ENCODE results near the gene PECR. TPM values are rescaled to one million over a fixed set of nuclear protein-coding genes. Genes with fewer than 3 reads are reported as not detected.

The PECR gene
- total RNA-seq, 1 donor from 2014 or later = 21.2 TPM

DNA sequence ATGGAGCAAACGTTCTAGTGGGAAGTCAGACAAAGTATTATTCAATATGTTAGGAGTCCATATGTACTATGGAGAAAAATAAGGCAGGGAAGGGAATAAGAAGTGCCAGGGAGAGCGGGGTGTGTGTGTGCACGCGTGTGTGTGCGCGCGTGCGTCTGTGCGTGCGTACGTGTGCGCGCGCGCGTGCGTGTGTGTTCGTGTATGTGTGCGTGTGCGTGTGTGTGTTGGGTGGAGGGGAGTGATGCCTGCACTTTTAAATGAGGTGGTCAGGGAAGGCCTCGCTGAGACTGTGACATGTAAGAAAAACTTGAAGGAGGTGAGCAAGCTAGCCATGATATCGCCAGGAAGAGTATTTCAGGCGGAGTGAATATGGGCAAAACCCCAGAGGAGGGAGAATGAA, 66.6 kb downstream of the PECR start:
- Mint-ChIP-seq H3K36me3 (no peaks in the 10 kb centered on the region), H3K27me3 (ENCODE audit: insufficient read depth, low read depth) (no peaks in the 10 kb centered on the region), H3K4me3 (peak overlapping the region; percentile 4), H3K27ac (no peak overlapping the region), H3K4me1 (peaks cover 15% of the 10 kb centered on the region), H3K9me3 (no peaks in the 10 kb centered on the region)
- Histone ChIP-seq H3K27me3 (no peaks in the 10 kb centered on the region), H3K4me1 (peaks cover 13% of the 10 kb centered on the region), H3K4me2 (no peak overlapping the region), H3F3A (ENCODE audit: low read depth) (no peaks in the 10 kb centered on the region), H3K4me3 (no peak overlapping the region), H2AFZ (replicated peaks) (no peak overlapping the region), H3K27ac (no peak overlapping the region), H3K9ac (no peak overlapping the region), H3K79me2 (ENCODE audit: low read depth) (peaks cover 30% of the 10 kb centered on the region), H3K9me3 (ENCODE audit: low read depth) (no peaks in the 10 kb centered on the region), H4K20me1 (ENCODE audit: low read depth) (no peaks in the 10 kb centered on the region), H3K36me3 (no peaks in the 10 kb centered on the region)
- DNase-seq (ENCODE audit: low spot score) = no peak
- TF ChIP-seq EZH2phosphoT487 (IDR thresholded peaks at IDR 0.05) = no peak
- TF ChIP-seq, protein P1, sequence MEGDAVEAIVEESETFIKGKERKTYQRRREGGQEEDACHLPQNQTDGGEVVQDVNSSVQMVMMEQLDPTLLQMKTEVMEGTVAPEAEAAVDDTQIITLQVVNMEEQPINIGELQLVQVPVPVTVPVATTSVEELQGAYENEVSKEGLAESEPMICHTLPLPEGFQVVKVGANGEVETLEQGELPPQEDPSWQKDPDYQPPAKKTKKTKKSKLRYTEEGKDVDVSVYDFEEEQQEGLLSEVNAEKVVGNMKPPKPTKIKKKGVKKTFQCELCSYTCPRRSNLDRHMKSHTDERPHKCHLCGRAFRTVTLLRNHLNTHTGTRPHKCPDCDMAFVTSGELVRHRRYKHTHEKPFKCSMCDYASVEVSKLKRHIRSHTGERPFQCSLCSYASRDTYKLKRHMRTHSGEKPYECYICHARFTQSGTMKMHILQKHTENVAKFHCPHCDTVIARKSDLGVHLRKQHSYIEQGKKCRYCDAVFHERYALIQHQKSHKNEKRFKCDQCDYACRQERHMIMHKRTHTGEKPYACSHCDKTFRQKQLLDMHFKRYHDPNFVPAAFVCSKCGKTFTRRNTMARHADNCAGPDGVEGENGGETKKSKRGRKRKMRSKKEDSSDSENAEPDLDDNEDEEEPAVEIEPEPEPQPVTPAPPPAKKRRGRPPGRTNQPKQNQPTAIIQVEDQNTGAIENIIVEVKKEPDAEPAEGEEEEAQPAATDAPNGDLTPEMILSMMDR (IDR thresholded peaks at IDR 0.05) = no peak
- no peak for TF ChIP-seq EZH2 (IDR thresholded peaks at IDR 0.05)

DNA sequence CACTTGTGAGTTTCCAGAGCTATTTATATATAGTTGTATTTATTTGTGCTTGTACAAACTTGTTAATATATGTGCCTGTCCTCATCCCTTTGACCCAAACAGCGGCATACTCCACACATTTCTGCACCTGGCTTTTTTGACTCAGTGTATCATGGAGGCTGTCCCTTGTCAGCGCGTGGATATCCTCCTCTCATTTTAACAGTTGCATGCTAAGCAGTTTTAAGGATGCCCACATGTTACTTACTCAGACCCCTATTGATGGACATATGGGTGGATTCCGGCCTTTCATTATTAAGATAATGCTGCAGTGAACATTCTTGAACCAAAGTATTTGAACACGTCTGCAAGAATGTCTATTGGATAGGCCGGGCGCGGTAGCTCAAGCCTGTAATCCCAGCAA, 67.6 kb downstream of the PECR start:
- Mint-ChIP-seq H3K27ac (no peak overlapping the region), H3K9me3 (no peaks in the 10 kb centered on the region), H3K27me3 (ENCODE audit: insufficient read depth, low read depth) (no peaks in the 10 kb centered on the region), H3K4me1 (peaks cover 15% of the 10 kb centered on the region), H3K4me3 (peak overlapping the region; percentile 87), H3K36me3 (no peaks in the 10 kb centered on the region)
- Histone ChIP-seq H3K4me2 (no peak overlapping the region), H3K27ac (no peak overlapping the region), H3K9ac (no peak overlapping the region), H4K20me1 (ENCODE audit: low read depth) (no peaks in the 10 kb centered on the region), H3K79me2 (ENCODE audit: low read depth) (peaks cover 38% of the 10 kb centered on the region), H3K36me3 (no peaks in the 10 kb centered on the region), H3K4me3 (no peak overlapping the region), H2AFZ (replicated peaks) (no peak overlapping the region), H3F3A (ENCODE audit: low read depth) (no peaks in the 10 kb centered on the region), H3K9me3 (ENCODE audit: low read depth) (no peaks in the 10 kb centered on the region), H3K4me1 (peaks cover 13% of the 10 kb centered on the region), H3K27me3 (no peaks in the 10 kb centered on the region)
- DNase-seq (ENCODE audit: low spot score) = no peak
- no peak for TF ChIP-seq EZH2phosphoT487 (IDR thresholded peaks at IDR 0.05)
- TF ChIP-seq, protein P1 (IDR thresholded peaks at IDR 0.05) = no peak
- TF ChIP-seq EZH2 (IDR thresholded peaks at IDR 0.05) = no peak

DNA sequence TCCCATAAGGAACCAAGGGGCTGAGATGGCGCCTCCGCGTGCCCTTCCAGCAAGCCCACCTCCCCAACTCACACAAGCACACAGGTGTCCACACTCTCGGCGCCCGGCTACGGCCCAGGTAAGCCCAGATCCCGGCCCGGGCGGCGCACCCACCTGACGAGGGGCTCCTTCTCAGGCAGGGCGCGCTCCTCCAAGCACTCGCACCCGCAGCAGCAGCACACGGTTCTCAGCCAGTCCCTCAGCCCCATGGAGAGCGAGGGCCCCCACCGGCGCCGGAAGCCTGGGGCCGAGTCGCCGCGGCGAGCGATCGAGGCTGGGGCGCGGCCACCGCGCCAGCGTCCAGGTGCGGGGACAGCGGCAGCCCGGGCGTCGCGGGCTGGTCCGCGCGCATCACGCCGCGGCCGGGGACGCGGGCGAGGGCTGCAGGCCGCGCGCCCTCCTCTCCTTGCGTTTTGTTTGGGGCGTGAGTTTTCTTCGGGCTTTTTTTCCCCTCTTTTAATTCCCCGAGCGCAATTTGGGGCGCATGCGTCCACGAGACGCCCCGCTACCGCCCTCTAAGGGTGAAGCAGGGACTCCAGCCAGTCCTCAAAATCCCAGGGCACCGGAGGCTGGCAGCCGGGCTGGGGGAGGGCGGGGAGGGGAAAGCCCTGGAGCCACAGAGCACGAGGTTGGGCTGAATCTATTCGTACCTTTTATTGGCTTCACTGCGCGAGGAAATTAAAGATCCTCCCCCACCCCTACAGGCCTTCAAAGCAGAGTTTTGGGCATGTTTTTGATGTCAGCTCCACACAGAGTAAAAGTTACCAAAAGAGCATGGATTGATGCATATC, 68.3 kb downstream of the PECR start, which contains the start of gene MREG:
Gene MREG (minus strand): TSS at position 472 of the 830 bp plus-strand sequence. CDS start 224 bp downstream, at position 248.
- Mint-ChIP-seq H3K36me3 (no peaks in the 10 kb centered on the region), H3K27ac (no peak within 1 kb of the TSS), H3K4me3 (peak within 1 kb of the TSS; percentile 89), H3K4me1 (peaks cover 15% of the 10 kb centered on the region), H3K27me3 (ENCODE audit: insufficient read depth, low read depth) (no peaks in the 10 kb centered on the region), H3K9me3 (no peaks in the 10 kb centered on the region)
- no peaks in the 10 kb centered on the region for H3K27me3 ChIP-seq
- H3K9ac ChIP-seq = peak within 1 kb of the TSS; percentile 47
- peaks cover 13% of the 10 kb centered on the region for H3K4me1 ChIP-seq
- H3K9me3 ChIP-seq (ENCODE audit: low read depth) = no peaks in the 10 kb centered on the region
- H3K36me3 ChIP-seq = no peaks in the 10 kb centered on the region
- no peaks in the 10 kb centered on the region for H3F3A ChIP-seq (ENCODE audit: low read depth)
- TF ChIP-seq EZH2phosphoT487 (IDR thresholded peaks at IDR 0.05) (no peak), EZH2 (IDR thresholded peaks at IDR 0.05) (no peak)
- TF ChIP-seq, protein P1 (IDR thresholded peaks at IDR 0.05) = peak; percentile 78
- H3K4me2 ChIP-seq = peak within 1 kb of the TSS; percentile 92
- H3K4me3 ChIP-seq = peak within 1 kb of the TSS; percentile 92
- H2AFZ ChIP-seq (replicated peaks) = peak within 1 kb of the TSS; percentile 88
- H3K27ac ChIP-seq = no peak within 1 kb of the TSS
- peak; percentile 91 for DNase-seq (ENCODE audit: low spot score)
- H3K79me2 ChIP-seq (ENCODE audit: low read depth) = peaks cover 38% of the 10 kb centered on the region
- no peaks in the 10 kb centered on the region for H4K20me1 ChIP-seq (ENCODE audit: low read depth)

Measured in neural progenitor cell (in vitro differentiated cells).